Stimulated activated naive CD8-positive, alpha-beta T cell treated with anti-CD3 and anti-CD28 coated beads, Interleukin-15, amount 100 ng/mL, for 72 hours (primary cell): ENCODE measurements around the gene PNLIPRP2.

Experiments
- ATAC-seq: fragments of 150-1000 bp; cut with Tn5 transposase; 2 replicates; pipeline ENCODE4 v1.10.0; 2021; ENCODE audit warnings: mild to moderate bottlenecking, moderate library complexity
- DNase-seq, 2 donors: peaks; one replicate each; pipeline ENCODE4 v3.0.0; 2021 to 2022
- H3K27ac Mint-ChIP-seq, 2 donors: one replicate each; pipeline ENCODE4 v1.8.0; 2022; ENCODE audit warnings: mild to moderate bottlenecking in 2 of 2, mixed read lengths in 2 of 2, moderate library complexity in 2 of 2
- H3K27me3 Mint-ChIP-seq: one replicate; pipeline ENCODE4 v1.8.0; 2022; ENCODE audit warnings: mixed read lengths
- H3K4me1 Mint-ChIP-seq: one replicate; pipeline ENCODE4 v1.8.0; 2022; ENCODE audit warnings: mild to moderate bottlenecking, mixed read lengths
- H3K4me3 Mint-ChIP-seq, 2 donors: one replicate each; pipeline ENCODE4 v1.8.0; 2022; ENCODE audit warnings: mild to moderate bottlenecking in 2 of 2, mixed read lengths in 2 of 2, moderate library complexity in 1 of 2
- H3K9me3 Mint-ChIP-seq, 2 donors: one replicate each; pipeline ENCODE4 v1.8.0; 2022; ENCODE audit warnings: mixed read lengths in 2 of 2

The PNLIPRP2 gene

DNA sequence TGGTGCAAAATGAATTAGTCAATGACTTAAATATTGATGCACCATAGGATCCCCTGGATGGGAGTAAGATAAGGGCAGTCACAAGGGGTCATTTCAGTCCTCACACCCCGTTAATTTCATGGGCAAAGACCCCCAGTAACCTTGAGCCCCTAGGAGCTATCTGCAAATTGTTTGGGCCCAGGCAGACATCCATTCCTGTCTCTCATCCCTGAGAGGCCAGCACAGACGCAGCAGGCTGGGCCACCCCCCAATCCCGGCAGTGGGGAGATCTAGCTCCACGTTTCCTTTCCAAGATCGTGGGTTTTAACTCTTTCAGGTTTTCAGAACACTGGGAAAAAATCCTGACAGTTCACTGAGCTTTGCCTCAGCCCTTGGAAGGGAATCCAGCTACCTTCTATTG lies 40.1 kb downstream of the PNLIPRP2 start:
- Mint-ChIP-seq H3K9me3 (no peaks in the 10 kb centered on the region), H3K4me3 (no peak overlapping the region), H3K4me1 (no peaks in the 10 kb centered on the region), H3K27me3 (peaks cover 16% of the 10 kb centered on the region), H3K27ac (no peak overlapping the region)
- ATAC-seq (no peak), DNase-seq (no peak)

DNA sequence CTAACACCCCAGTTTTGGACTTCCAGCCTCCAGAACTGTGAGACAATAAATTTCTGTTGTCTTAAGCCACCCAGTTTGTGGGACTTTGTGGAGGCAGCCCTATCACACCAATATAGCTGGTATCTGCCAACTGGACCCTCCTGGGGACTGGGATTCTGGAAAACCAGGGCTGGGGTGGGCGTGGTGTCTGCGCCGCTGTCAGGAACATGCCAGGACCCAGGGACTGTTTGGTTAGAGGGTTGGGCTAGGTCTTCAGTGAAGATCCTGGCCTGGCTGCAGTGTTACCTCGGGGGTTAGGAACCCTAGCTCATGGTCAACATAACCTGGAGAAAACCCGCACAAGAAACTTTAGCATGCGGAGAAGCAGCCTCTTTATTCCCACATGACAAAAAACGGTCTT lies 42.6 kb downstream of the PNLIPRP2 start:
- Mint-ChIP-seq H3K27me3 (peaks cover 21% of the 10 kb centered on the region), H3K4me3 (no peak overlapping the region), H3K27ac (no peak overlapping the region), H3K9me3 (no peaks in the 10 kb centered on the region), H3K4me1 (no peaks in the 10 kb centered on the region)
- DNase-seq: no peak
- no peak for ATAC-seq

DNA sequence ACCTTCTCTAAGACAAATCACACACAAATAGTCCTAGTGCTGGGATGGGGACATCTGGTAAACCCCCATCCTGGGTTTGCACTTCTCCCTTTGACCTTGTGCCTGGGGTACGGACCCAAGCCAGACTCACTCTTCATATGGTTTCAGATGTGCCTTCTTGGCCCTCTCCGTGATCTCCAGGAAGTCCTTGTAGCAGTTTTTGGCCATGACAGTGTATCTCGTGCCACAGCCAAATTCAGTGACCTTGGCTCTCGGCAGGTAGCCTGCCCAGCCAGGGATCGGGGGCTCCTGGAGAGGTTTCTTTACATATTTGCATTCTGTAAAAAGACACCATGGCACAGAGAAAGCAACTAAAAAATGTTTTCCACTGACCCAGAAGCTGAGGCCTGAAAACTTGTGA lies 43.9 kb downstream of the PNLIPRP2 start:
- Mint-ChIP-seq H3K4me3 (no peak overlapping the region), H3K9me3 (no peaks in the 10 kb centered on the region), H3K4me1 (no peaks in the 10 kb centered on the region), H3K27me3 (peaks cover 34% of the 10 kb centered on the region), H3K27ac (no peak overlapping the region)
- ATAC-seq (no peak), DNase-seq (no peak)

DNA sequence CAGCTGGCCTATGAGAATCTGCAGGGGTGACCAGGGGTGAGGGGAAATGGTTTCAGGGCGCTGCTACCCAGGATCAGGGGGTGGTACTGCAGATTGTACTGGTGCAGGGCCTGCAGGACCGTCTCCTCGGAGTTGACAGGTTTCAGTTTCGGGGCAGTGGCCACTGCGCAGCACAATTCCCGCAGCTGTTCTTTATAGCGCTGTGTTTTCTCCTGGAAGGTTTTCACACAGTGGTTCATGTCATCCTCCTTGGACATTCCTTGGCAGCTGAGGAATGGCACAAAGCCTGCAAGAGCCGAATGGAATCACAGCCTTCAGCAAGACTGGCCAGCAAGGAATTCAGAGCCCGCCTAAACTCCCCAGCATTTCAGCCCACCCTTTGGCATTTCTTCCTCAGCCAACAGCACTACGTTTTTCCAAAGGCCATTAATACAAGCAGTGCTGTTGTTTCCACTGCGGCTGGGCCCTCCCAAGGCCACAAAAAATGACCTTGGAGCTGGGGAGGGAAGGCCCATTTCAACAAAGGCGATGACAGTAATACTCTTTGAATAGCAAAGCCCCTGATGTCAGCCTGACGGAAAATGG lies 44.9 kb downstream of the PNLIPRP2 start:
- DNase-seq (no peak), ATAC-seq (no peak)
- Mint-ChIP-seq H3K9me3 (no peaks in the 10 kb centered on the region), H3K27ac (no peak overlapping the region), H3K4me1 (no peaks in the 10 kb centered on the region), H3K27me3 (peaks cover 37% of the 10 kb centered on the region), H3K4me3 (no peak overlapping the region)

DNA sequence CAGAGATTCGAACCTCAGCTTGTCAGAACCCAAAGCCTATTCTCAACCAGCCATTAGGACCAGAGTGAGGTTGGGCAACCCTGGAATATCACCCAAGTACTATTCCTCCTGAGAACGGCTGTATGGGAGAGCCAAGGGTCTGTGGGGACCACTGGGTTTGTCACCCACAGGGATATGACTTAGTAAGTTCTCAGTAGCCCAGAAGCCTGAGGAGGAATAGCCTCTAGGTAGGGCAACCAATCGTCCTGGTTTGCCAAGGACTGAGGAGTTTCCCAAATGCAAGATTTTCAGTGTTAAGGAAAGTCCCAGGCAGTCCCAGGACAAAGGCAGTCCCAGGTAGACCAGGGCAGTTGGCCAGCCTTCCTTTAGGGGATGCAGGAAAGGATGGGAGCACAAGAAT lies 46.7 kb downstream of the PNLIPRP2 start:
- no peak for ATAC-seq
- no peak for DNase-seq
- Mint-ChIP-seq H3K4me1 (no peaks in the 10 kb centered on the region), H3K27ac (no peak overlapping the region), H3K27me3 (peaks cover 50% of the 10 kb centered on the region), H3K9me3 (no peaks in the 10 kb centered on the region), H3K4me3 (no peak overlapping the region)

DNA sequence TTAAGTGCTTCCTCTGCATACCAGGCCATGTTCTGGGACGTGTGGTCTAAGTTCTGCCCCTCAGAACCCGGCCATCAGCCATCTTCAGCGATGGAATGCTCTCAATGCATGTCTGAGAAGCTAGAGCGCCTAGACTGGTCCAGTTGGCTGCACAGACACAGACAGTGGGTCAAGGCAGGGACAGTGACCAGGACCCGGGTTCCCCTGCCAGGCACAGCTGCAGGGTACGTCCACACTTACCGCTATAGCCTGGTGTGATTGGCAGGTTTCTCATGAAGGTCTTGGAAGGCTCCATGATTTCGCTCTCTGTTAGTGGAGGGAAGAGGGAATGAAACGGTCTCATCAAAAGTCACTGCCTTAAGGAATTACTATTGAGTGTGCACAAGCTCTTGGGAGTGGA lies 47.3 kb downstream of the PNLIPRP2 start:
- ATAC-seq (peak; percentile 18), DNase-seq (no peak)
- peaks cover 51% of the 10 kb centered on the region for H3K27me3 Mint-ChIP-seq
- no peak overlapping the region for H3K27ac Mint-ChIP-seq
- H3K9me3 Mint-ChIP-seq: no peaks in the 10 kb centered on the region
- no peak overlapping the region for H3K4me3 Mint-ChIP-seq
- no peaks in the 10 kb centered on the region for H3K4me1 Mint-ChIP-seq

DNA sequence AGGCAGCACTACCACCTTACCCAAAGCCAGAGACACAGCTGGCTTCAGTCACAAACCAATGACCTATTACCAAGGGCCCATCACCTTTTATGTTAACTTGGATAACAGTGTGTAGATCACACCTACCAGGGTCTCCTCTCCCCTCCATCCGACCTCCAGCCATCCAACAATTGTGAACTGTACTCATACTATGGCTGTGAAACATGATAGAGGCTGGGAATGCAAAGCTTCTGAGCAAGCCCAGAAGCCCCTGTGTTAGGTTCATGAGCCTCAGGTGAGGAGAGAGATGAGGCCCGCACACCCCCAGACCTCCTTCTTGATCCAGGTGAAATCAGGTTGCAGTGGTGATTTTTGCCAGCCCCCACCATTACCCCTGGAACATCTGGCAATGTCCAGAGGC lies 47.7 kb downstream of the PNLIPRP2 start:
- H3K9me3 Mint-ChIP-seq: no peaks in the 10 kb centered on the region
- H3K4me3 Mint-ChIP-seq: no peak overlapping the region
- H3K27ac Mint-ChIP-seq: no peak overlapping the region
- no peak for DNase-seq
- ATAC-seq: no peak
- H3K27me3 Mint-ChIP-seq: peaks cover 51% of the 10 kb centered on the region
- no peaks in the 10 kb centered on the region for H3K4me1 Mint-ChIP-seq

DNA sequence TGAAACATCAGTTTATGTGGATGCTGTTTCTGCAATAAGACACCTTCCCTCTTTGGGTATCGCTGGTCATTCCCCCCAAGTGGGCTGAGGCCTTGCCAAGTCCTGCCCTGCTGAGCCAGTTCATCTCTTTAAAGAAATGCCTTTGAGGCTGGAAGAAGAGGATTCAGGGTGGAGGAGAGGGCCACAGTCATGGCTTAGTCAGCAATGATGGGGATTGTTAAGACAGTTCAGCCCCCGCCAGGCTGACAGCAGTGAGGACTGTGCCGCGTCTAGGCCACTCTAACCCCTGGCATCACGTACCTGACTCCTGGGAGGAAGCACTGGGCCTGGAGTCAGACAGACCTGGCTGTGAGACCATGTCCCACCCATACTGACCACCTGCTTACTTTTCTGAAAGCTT lies 48.3 kb downstream of the PNLIPRP2 start:
- DNase-seq: no peak
- no peaks in the 10 kb centered on the region for H3K4me1 Mint-ChIP-seq
- no peak overlapping the region for H3K4me3 Mint-ChIP-seq
- H3K27me3 Mint-ChIP-seq: peaks cover 45% of the 10 kb centered on the region
- no peaks in the 10 kb centered on the region for H3K9me3 Mint-ChIP-seq
- no peak for ATAC-seq
- H3K27ac Mint-ChIP-seq: no peak overlapping the region

DNA sequence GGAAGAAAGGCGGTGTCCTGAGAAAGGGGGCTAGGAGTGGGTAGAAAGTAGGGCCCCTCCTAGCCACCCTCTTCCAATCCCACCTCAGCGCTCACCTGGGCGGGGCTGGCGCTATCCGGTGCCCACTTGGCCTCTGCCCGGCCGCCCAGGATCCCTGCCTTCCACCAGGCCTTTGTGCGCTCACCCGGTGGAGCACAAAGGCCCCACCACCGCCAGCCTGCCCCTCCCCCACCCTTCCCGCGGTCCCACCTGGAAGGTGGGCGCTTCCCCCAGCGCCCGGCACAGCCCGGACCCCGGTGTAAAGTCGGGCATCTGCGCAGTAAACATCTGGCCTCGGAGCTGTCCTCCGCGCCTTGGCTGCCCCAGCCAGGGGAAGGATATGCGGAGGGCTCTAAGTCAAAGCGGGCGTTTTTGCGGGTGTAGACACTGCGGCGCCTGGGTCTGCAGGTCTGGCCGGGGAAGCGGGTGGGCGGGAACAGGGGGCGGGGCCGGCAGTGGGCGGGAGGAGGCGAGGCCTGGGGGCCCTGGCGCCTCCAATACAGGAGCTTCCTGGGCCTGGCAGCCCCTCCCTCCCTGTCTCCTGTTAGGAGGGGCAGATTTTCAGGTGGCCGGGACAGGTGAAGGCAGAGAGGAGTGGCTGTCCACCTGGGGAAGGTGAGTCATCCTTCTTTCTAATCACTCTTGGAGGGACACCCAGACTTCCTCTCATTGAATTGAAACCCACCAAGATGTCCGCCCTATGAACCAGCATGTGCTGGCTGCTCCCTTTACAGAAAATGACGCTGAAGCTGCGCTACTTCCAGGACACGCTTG lies 49.3 kb downstream of the PNLIPRP2 start:
- ATAC-seq: no peak
- no peak for DNase-seq
- Mint-ChIP-seq H3K4me1 (no peaks in the 10 kb centered on the region), H3K4me3 (no peak overlapping the region), H3K27me3 (peaks cover 50% of the 10 kb centered on the region), H3K27ac (no peak overlapping the region), H3K9me3 (no peaks in the 10 kb centered on the region)

DNA sequence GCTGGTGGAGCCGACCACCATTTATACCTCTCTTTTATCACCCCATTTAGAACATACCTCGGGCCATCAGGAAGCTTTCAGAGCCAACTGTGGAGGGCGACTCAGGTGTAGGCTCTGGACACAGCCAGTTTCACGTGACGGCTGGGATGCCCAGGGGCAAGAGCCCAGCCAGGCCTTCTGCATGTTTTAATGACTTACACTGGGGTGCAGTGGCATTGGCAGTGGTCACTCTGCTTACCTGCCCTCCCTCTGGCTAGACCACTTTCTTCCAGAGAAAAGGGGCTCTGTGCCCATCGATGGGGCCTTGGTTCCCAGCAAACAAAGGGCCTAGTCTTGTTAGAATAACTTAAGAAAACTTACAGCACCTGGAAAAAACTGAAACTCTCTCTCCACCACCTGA lies 50.0 kb downstream of the PNLIPRP2 start:
- ATAC-seq (no peak), DNase-seq (no peak)
- H3K4me3 Mint-ChIP-seq: no peak overlapping the region
- H3K9me3 Mint-ChIP-seq: no peaks in the 10 kb centered on the region
- peaks cover 57% of the 10 kb centered on the region for H3K27me3 Mint-ChIP-seq
- no peak overlapping the region for H3K27ac Mint-ChIP-seq
- H3K4me1 Mint-ChIP-seq: no peaks in the 10 kb centered on the region

DNA sequence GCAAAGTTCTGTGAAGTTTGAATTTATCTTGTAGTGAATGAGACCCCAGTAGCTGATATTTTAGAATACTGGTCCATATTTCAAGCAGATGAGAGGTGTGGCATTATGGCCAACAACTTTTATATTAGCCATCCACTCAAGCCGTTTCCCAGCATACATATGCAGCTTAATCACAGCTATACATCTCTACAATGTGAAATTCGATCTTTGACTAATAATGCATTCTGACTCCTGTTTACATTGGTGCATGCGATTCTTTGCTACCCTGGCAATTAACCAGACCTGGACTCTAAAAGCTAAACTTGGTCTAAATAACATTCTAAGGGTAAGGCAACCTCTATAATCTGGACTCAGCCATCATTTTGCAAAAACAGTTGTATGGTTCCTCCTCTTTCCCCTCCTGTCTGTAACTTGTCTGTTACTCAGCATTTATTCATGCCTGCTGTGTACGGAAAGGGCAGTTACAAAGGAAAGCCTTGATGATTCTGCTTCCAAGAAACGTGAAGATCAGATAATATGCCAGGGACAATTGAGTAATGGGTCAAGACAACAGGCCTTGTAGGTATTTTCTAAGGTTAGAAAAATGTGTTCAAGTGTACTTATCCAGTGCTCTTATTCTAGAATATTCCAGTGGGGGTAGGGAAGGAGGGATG lies 50.6 kb downstream of the PNLIPRP2 start:
- Mint-ChIP-seq H3K4me1 (no peaks in the 10 kb centered on the region), H3K27ac (no peak overlapping the region), H3K27me3 (peaks cover 63% of the 10 kb centered on the region), H3K9me3 (no peaks in the 10 kb centered on the region), H3K4me3 (no peak overlapping the region)
- ATAC-seq (no peak), DNase-seq (no peak)

DNA sequence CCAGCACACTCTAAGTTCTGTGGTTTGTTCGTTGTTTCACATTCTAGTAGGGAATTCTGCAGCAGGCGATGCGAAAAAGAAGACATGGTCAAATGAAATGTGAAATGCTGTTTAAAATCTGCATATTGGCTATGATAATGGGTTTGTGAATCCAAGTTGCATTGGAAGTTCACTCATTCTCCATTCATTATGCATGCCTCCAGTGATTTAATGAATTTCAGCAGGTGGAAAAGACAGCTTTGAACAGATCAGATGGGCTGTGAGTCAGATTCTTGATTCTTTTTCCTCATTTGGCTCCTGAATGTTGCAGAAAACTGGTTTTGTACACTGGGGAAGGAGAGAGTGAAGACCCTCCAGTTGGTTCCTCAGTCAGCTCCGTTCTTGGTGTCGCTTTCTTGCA lies 52.1 kb downstream of the PNLIPRP2 start:
- no peak for DNase-seq
- Mint-ChIP-seq H3K4me1 (no peaks in the 10 kb centered on the region), H3K4me3 (no peak overlapping the region), H3K27ac (no peak overlapping the region), H3K27me3 (peaks cover 61% of the 10 kb centered on the region), H3K9me3 (no peaks in the 10 kb centered on the region)
- ATAC-seq: no peak

DNA sequence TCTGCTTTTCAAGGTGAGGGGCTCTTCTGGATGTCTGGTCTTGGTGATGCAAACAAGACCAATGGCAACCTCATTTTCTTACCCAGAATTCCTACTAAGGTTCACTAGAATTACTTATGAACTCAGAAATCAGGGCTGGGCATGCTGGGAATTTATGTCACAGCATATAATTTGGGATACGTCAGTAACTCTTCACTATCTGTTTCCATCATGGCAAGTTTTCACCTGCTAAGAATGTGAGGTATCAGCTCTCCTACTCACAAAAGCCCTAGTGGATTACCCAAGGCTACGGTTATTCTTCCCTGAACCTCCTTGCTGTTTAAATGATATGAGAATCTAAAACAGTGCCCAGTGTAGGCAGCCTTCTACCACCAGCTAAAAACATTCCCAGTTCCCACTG lies 53.1 kb downstream of the PNLIPRP2 start:
- Mint-ChIP-seq H3K4me1 (no peaks in the 10 kb centered on the region), H3K4me3 (no peak overlapping the region), H3K27ac (no peak overlapping the region), H3K27me3 (peaks cover 51% of the 10 kb centered on the region), H3K9me3 (no peaks in the 10 kb centered on the region)
- ATAC-seq (no peak), DNase-seq (no peak)

DNA sequence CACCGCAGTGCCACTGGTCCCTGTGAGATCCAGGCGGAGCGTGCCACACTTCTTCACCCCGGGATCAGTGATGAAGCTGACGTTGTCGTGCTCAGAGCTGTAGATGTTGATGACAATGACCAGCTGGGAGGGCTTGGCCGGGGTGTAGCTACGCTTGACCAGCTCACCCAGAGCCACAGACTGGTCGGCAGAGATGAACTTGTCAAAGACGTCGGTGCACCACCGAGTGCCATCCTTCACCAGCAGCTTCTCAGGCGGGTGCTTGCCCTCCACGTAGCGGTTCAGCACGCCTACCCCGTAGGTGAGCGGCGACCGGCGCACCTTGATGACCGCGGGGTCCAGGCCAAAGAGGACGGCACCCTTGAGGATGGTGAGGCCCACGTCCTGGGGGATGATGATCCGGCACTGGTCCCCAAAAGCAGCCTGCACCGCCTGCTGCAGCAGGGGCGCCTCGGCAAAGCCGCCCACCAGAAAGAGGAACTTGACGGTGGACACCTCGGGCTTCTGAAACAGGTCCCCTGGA lies 54.2 kb downstream of the PNLIPRP2 start:
- Mint-ChIP-seq H3K27ac (no peak overlapping the region), H3K4me3 (no peak overlapping the region), H3K4me1 (no peaks in the 10 kb centered on the region), H3K27me3 (peaks cover 43% of the 10 kb centered on the region), H3K9me3 (no peaks in the 10 kb centered on the region)
- no peak for DNase-seq
- ATAC-seq: peak; percentile 32

DNA sequence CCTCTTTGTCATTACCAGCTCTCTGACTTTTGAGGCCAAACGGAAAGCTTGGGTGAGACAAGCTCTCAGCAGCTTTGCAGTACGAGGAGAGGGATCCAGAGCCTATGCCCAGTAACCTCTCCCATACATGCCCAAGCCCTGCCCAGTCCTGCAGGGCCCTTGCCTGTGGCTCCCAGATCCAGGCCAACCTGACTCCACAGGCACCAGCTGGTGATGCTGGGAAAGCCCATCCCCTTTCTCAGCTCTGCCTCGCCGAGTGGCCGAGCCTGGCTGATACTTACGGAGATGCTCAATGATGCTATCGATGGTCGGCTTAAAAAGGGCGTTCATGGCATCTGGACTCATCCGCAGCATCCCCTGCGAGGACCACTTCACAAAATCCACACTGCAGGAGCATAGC lies 55.4 kb downstream of the PNLIPRP2 start:
- ATAC-seq (no peak), DNase-seq (no peak)
- peaks cover 37% of the 10 kb centered on the region for H3K27me3 Mint-ChIP-seq
- H3K4me3 Mint-ChIP-seq: no peak overlapping the region
- peak overlapping the region in 1 of 2 donors; percentile 82 for H3K27ac Mint-ChIP-seq
- H3K9me3 Mint-ChIP-seq: no peaks in the 10 kb centered on the region
- no peaks in the 10 kb centered on the region for H3K4me1 Mint-ChIP-seq

DNA sequence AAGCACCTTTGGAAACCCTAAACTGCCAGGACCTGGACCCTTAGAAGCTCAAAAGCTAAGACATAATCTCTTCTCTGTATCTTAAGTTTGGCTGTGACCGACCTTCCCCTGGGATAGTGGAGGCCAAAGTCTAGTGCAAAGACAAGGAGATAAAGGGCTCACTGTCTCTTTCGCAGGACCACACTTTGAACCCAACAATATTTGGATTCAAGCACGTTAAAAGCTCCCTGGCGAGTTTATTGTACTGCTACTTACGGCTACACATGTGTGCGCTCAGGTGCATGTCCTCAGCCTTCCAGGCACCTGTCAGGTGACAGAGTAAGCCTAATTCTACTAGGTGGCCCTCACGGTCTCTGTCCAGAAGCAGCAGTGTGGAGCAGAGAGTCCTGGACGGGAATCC lies 55.9 kb downstream of the PNLIPRP2 start:
- H3K9me3 Mint-ChIP-seq: no peaks in the 10 kb centered on the region
- no peaks in the 10 kb centered on the region for H3K4me1 Mint-ChIP-seq
- no peak overlapping the region for H3K4me3 Mint-ChIP-seq
- peaks cover 38% of the 10 kb centered on the region for H3K27me3 Mint-ChIP-seq
- DNase-seq: no peak
- H3K27ac Mint-ChIP-seq: no peak overlapping the region
- no peak for ATAC-seq
